Endodermal cell (in vitro differentiated cells): ENCODE results near the gene PPP1R14D. TPM values are rescaled to one million over a fixed set of nuclear protein-coding genes. Genes with fewer than 3 reads are reported as not detected.

Source experiments
- DNase-seq: peaks from one replicate; pipeline ENCODE4 v3.0.0-alpha.2; 2017
- H3K27ac ChIP-seq: 2 replicates; pipeline ENCODE4 v1.5.1; 2013; ENCODE audit warnings: mild to moderate bottlenecking, low read depth, low read length, moderate library complexity
- H3K27me3 ChIP-seq: 2 replicates; pipeline ENCODE4 v1.6.1; 2013; ENCODE audit warnings: mild to moderate bottlenecking, low read length, moderate library complexity; ENCODE audit not compliant: insufficient read depth, control insufficient read depth, poor library complexity, severe bottlenecking
- H3K36me3 ChIP-seq: 2 replicates; pipeline ENCODE4 v1.7.0; 2013; ENCODE audit warnings: mild to moderate bottlenecking, low read length, moderate library complexity; ENCODE audit not compliant: control insufficient read depth, insufficient read depth
- H3K4me1 ChIP-seq: one replicate; pipeline ENCODE4 v1.7.0; 2013; ENCODE audit warnings: low read length; ENCODE audit not compliant: control insufficient read depth, insufficient read depth
- H3K4me3 ChIP-seq: 2 replicates; pipeline ENCODE4 v1.5.1; 2013; ENCODE audit warnings: mild to moderate bottlenecking, low read length, moderate library complexity
- H3K9ac ChIP-seq: 2 replicates; pipeline ENCODE4 v1.6.1; 2013; ENCODE audit warnings: mild to moderate bottlenecking, low read length, moderate library complexity; ENCODE audit not compliant: poor library complexity, severe bottlenecking; ENCODE audit errors: extremely low read depth
- H3K9me3 ChIP-seq: 2 replicates; pipeline ENCODE4 v1.6.1; 2013; ENCODE audit warnings: mild to moderate bottlenecking, low read length, moderate library complexity; ENCODE audit not compliant: control insufficient read depth
- H3K27ac Mint-ChIP-seq: 2 replicates; pipeline ENCODE4 v1.8.0; 2020; ENCODE audit warnings: mixed read lengths
- H3K27me3 Mint-ChIP-seq: 2 replicates; pipeline ENCODE4 v1.8.0; 2021; ENCODE audit warnings: mild to moderate bottlenecking, mixed read lengths; ENCODE audit not compliant: insufficient read depth
- H3K36me3 Mint-ChIP-seq: 2 replicates; pipeline ENCODE4 v1.8.0; 2020; ENCODE audit warnings: low read depth, mixed read lengths
- H3K4me1 Mint-ChIP-seq: 2 replicates; pipeline ENCODE4 v1.8.0; 2020; ENCODE audit warnings: mixed read lengths
- H3K4me3 Mint-ChIP-seq: 2 replicates; pipeline ENCODE4 v1.8.0; 2020; ENCODE audit warnings: mild to moderate bottlenecking, moderate library complexity, mixed read lengths
- H3K9me3 Mint-ChIP-seq: 2 replicates; pipeline ENCODE4 v1.8.0; 2020; ENCODE audit warnings: mild to moderate bottlenecking, mixed read lengths
- CTCF ChIP-seq: fragments of 200-600 bp; sonication (generic); conservative IDR thresholded peaks from 2 replicates; pipeline ENCODE4 v1.5.0; 2021; ENCODE audit warnings: antibody characterized with exemption, mild to moderate bottlenecking
- WGBS, 2 experiments: methylation state at CpG; one replicate each; pipeline versions ENCODE4 v1.1.5 to v1.1.7; 2013; ENCODE audit warnings: missing lambda C conversion rate in 2 of 2, mixed read lengths in 1 of 2; ENCODE audit not compliant: insufficient coverage in 1 of 2, insufficient read length in 1 of 2; 5-methylcytosine and 5-hydroxymethylcytosine counted together
- total RNA-seq, 2 donors: library from RNA; stranded (reverse); fragmentation: NEBNext Ultra II Directional in 1 of 2; extraction: Animal tissue kit (Norgen Biotek cat#: 25700) in 1 of 2; gene quantifications; 2 replicates in 1 of 2; 3 replicates in 1 of 2; pipeline ENCODE4 v1.2.1, GENCODE V29; 2021

Gene PPP1R14D
- total RNA-seq, 2 donors from 2014 or later = not detected

- Histone ChIP-seq H3K4me1 (no peaks in the 10 kb centered on the region), H3K36me3 (no peaks in the 10 kb centered on the region), H3K27me3 (no peaks in the 10 kb centered on the region), H3K4me3 (peak overlapping the region; percentile 99), H3K9ac (peak overlapping the region; percentile 84), H3K9me3 (no peaks in the 10 kb centered on the region), H3K27ac (no peak overlapping the region)
- Mint-ChIP-seq H3K27ac (peak overlapping the region; percentile 94), H3K4me3 (peak overlapping the region; percentile 92), H3K9me3 (no peaks in the 10 kb centered on the region), H3K4me1 (peaks cover 10% of the 10 kb centered on the region), H3K27me3 (no peaks in the 10 kb centered on the region), H3K36me3 (peaks cover 8% of the 10 kb centered on the region)
- TF ChIP-seq CTCF = no peak
- 4 to 6% methylated on average over 2 of the region's 2 CpGs for WGBS, 2 experiments
- no peak for DNase-seq
These were observed 21.9 kb downstream of the PPP1R14D start for GRCh38 chr15:40806672-40807027.

GRCh38 chr15:40803688-40804087 is 24.8 kb downstream of the PPP1R14D start:
- Histone ChIP-seq H3K9me3 (no peaks in the 10 kb centered on the region), H3K27me3 (no peaks in the 10 kb centered on the region), H3K4me1 (no peaks in the 10 kb centered on the region), H3K9ac (no peak overlapping the region), H3K27ac (no peak overlapping the region), H3K36me3 (no peaks in the 10 kb centered on the region), H3K4me3 (no peak overlapping the region)
- H3K27me3 Mint-ChIP-seq = no peaks in the 10 kb centered on the region
- DNase-seq = no peak
- peaks cover 23% of the 10 kb centered on the region for H3K4me1 Mint-ChIP-seq
- 97 to 100% methylated on average over 1 of the region's 1 CpG for WGBS, 2 experiments
- H3K9me3 Mint-ChIP-seq = no peaks in the 10 kb centered on the region
- TF ChIP-seq CTCF = peak; percentile 41
- peaks cover 19% of the 10 kb centered on the region for H3K36me3 Mint-ChIP-seq
- H3K4me3 Mint-ChIP-seq = no peak overlapping the region
- no peak overlapping the region for H3K27ac Mint-ChIP-seq

GRCh38 chr15:40803076-40803475 is 25.4 kb downstream of the PPP1R14D start:
- H3K9ac ChIP-seq = no peak overlapping the region
- no peaks in the 10 kb centered on the region for H3K27me3 ChIP-seq
- TF ChIP-seq CTCF = no peak
- H3K27ac Mint-ChIP-seq = no peak overlapping the region
- no peaks in the 10 kb centered on the region for H3K9me3 Mint-ChIP-seq
- H3K9me3 ChIP-seq = no peaks in the 10 kb centered on the region
- no peaks in the 10 kb centered on the region for H3K27me3 Mint-ChIP-seq
- H3K36me3 Mint-ChIP-seq = peaks cover 19% of the 10 kb centered on the region
- H3K4me1 Mint-ChIP-seq = peaks cover 28% of the 10 kb centered on the region
- no peak overlapping the region for H3K4me3 Mint-ChIP-seq
- no peak overlapping the region for H3K27ac ChIP-seq
- 80 to 99% methylated on average over 1 to 2 of the region's 2 CpGs for WGBS, 2 experiments
- H3K4me3 ChIP-seq = no peak overlapping the region
- DNase-seq = no peak
- H3K4me1 ChIP-seq = no peaks in the 10 kb centered on the region
- H3K36me3 ChIP-seq = no peaks in the 10 kb centered on the region
